T-helper 2 cell (primary cell): ENCODE results near the gene APCDD1L.
"Not testable (repeated sequence)": the region's sequence is repeated elsewhere in the genome, so short reads cannot be mapped to it uniquely, and the experiment has no call there.

ENCODE experiments used
- DNase-seq, 5 experiments: peaks; one replicate each; pipeline versions ENCODE4 v3.0.0 to v3.0.0-alpha.2; 2012 to 2022

Gene APCDD1L

GRCh38 chr20:58436868-58437645, 78.1 kb downstream of the APCDD1L start:
- DNase-seq = peak in 1 of 5 experiments; percentile 19

GRCh38 chr20:58435237-58435636, 80.0 kb downstream of the APCDD1L start:
- no peak for DNase-seq

GRCh38 chr20:58434326-58434725, 80.9 kb downstream of the APCDD1L start:
- no peak for DNase-seq

- DNase-seq = no peak
These were observed 81.4 kb downstream of the APCDD1L start for GRCh38 chr20:58433759-58434158.

- DNase-seq = no peak
These were observed 82.1 kb downstream of the APCDD1L start for GRCh38 chr20:58433029-58433647.

- no peak for DNase-seq
These were observed 82.8 kb downstream of the APCDD1L start for GRCh38 chr20:58432186-58432954.

- DNase-seq = no peak
These were observed 84.1 kb downstream of the APCDD1L start for GRCh38 chr20:58431134-58431533.

GRCh38 chr20:58429303-58429702, 85.9 kb downstream of the APCDD1L start:
- no peak for DNase-seq

GRCh38 chr20:58428364-58428763, 86.8 kb downstream of the APCDD1L start:
- no peak for DNase-seq

GRCh38 chr20:58427571-58427970, 87.6 kb downstream of the APCDD1L start:
- DNase-seq = not testable (repeated sequence)

GRCh38 chr20:58424218-58424969, 90.8 kb downstream of the APCDD1L start:
- DNase-seq = no peak

- DNase-seq = no peak
These were observed 93.7 kb downstream of the APCDD1L start for GRCh38 chr20:58421497-58421850.

GRCh38 chr20:58420798-58421496, 94.3 kb downstream of the APCDD1L start:
- DNase-seq = no peak

- DNase-seq = no peak
These were observed 96.0 kb downstream of the APCDD1L start for GRCh38 chr20:58418949-58419748.

- no peak for DNase-seq
These were observed 97.8 kb downstream of the APCDD1L start for GRCh38 chr20:58417438-58417837.

GRCh38 chr20:58416835-58417234, 98.4 kb downstream of the APCDD1L start:
- peak in 1 of 5 experiments; percentile 52 for DNase-seq

- no peak for DNase-seq
These were observed 99.1 kb downstream of the APCDD1L start for GRCh38 chr20:58416057-58416456.

GRCh38 chr20:58414786-58415185, 100.4 kb downstream of the APCDD1L start:
- not testable (repeated sequence) for DNase-seq

- not testable (repeated sequence) for DNase-seq
These were observed 101.0 kb downstream of the APCDD1L start for GRCh38 chr20:58414216-58414615.
